ENCODE results near the gene SDHD.

Gene SDHD

DNA sequence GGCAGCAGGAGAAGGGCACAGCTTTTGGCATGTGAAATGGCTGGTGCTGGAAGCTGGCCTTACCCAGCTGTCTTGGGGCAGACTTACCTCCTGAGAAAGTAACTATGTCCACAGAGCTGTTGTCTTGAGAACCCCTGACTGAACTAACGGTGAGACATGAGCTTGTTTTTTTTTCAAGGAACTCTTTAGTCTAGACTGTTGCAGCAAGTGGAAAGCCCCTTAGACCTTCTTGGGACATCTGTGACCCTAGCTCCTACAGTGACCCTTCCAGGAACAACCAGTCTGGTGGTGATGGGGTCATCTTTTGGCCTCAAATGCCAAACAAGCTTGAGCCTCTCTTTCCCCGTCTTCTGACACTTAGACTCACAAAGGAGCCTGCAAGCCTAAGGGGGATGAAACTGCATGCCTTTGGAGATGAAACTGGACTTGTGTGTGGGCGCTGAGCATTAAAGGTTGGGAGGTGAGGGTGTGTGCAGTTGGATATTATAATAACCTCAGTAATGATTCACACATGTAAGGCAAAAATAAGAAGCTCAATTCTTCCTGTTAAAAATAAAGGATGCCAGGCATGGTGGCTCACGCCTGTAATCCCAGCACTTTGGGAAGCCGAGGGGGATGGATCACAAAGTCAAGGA lies 35.4 kb downstream of the SDHD start:
- no peak overlapping the region for H3K4me3 ChIP-seq (replicated peaks; ENCODE audit: low read depth, low read length)
- DNase-seq (ENCODE audit: low read depth) = no peak
- TF ChIP-seq, protein P1, sequence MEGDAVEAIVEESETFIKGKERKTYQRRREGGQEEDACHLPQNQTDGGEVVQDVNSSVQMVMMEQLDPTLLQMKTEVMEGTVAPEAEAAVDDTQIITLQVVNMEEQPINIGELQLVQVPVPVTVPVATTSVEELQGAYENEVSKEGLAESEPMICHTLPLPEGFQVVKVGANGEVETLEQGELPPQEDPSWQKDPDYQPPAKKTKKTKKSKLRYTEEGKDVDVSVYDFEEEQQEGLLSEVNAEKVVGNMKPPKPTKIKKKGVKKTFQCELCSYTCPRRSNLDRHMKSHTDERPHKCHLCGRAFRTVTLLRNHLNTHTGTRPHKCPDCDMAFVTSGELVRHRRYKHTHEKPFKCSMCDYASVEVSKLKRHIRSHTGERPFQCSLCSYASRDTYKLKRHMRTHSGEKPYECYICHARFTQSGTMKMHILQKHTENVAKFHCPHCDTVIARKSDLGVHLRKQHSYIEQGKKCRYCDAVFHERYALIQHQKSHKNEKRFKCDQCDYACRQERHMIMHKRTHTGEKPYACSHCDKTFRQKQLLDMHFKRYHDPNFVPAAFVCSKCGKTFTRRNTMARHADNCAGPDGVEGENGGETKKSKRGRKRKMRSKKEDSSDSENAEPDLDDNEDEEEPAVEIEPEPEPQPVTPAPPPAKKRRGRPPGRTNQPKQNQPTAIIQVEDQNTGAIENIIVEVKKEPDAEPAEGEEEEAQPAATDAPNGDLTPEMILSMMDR (IDR thresholded peaks at IDR 0.05; ENCODE audit: low read length, missing control alignments) = no peak

GRCh38 chr11:112123129-112123528 lies 36.5 kb downstream of the SDHD start:
- H3K4me3 ChIP-seq (replicated peaks; ENCODE audit: low read depth, low read length) = no peak overlapping the region
- DNase-seq (ENCODE audit: low read depth) = no peak
- TF ChIP-seq, protein P1 (IDR thresholded peaks at IDR 0.05; ENCODE audit: low read length, missing control alignments) = no peak

DNA sequence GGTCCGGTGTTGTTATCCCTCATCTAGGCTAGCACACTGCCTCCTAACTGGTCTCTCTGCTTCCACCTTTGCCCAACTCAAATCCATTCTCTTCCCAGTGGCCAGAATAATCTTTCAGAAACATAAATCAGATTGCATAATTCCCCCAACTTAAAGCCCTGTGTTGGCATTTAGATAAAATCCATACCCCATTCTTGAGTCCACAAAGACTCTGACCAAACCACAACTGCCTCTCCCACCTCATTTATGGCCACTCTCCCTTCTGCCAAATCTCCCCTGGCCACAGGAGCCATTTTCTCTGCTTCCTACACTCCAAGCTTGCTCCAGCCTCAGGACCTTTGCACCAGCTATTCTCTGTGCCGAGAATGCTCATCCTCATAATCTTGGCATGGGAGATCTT lies 40.4 kb downstream of the SDHD start:
- TF ChIP-seq, protein P1 (IDR thresholded peaks at IDR 0.05; ENCODE audit: low read length, missing control alignments) = no peak
- no peak overlapping the region for H3K4me3 ChIP-seq (replicated peaks; ENCODE audit: low read depth, low read length)
- no peak for DNase-seq (ENCODE audit: low read depth)

- TF ChIP-seq, protein P1 (IDR thresholded peaks at IDR 0.05; ENCODE audit: low read length, missing control alignments) = no peak
- DNase-seq (ENCODE audit: low read depth) = peak; percentile 66
- no peak overlapping the region for H3K4me3 ChIP-seq (replicated peaks; ENCODE audit: low read depth, low read length)
Measured at GRCh38 chr11:112128483-112129121, 41.9 kb downstream of the SDHD start.

DNA sequence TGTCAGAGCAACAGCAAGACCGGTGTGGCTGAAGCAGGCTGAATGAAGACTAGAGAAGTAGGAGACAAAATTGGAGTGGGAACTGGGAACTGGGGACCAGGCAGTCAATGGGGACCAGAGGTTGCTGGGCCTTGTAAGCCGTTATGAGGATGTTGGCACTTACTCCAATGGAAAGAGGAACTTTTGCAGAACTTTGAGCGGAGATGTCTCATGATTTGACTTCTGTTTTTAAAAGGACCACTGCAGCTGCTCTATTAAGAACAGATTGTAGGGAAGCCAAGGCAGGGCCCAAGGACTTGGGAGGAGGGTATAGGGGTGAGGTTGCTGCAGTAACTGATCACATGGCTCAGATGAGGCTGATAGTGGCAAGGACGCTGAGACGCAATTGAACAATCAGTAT lies 43.0 kb downstream of the SDHD start:
- no peak overlapping the region for H3K4me3 ChIP-seq (replicated peaks; ENCODE audit: low read depth, low read length)
- TF ChIP-seq, protein P1 (IDR thresholded peaks at IDR 0.05; ENCODE audit: low read length, missing control alignments) = no peak
- DNase-seq (ENCODE audit: low read depth) = no peak

- no peak for DNase-seq (ENCODE audit: low read depth)
- TF ChIP-seq, protein P1 (IDR thresholded peaks at IDR 0.05; ENCODE audit: low read length, missing control alignments) = no peak
- no peak overlapping the region for H3K4me3 ChIP-seq (replicated peaks; ENCODE audit: low read depth, low read length)
Measured at GRCh38 chr11:112132737-112133136, 46.1 kb downstream of the SDHD start.

- TF ChIP-seq, protein P1 (IDR thresholded peaks at IDR 0.05; ENCODE audit: low read length, missing control alignments) = no peak
- H3K4me3 ChIP-seq (replicated peaks; ENCODE audit: low read depth, low read length) = no peak overlapping the region
- DNase-seq (ENCODE audit: low read depth) = no peak
Measured at GRCh38 chr11:112134473-112134872, 47.8 kb downstream of the SDHD start.
